B cell (primary cell): ENCODE data around the gene HSPA14. TPM values are rescaled to one million over a fixed set of nuclear protein-coding genes. Genes with fewer than 3 reads are reported as not detected.

Experiments
- polyA plus RNA-seq: library from polyadenylated mRNA; depleted of rRNA; stranded (reverse); fragments of >200 nt; gene quantifications from 2 replicates; pipeline ENCODE4 v1.2.3, GENCODE V29; 2012
- total RNA-seq, 2 donors: library from RNA; stranded (reverse); fragments of 120-200 nt in 1 of 2; gene quantifications; 1 replicate in 1 of 2; 2 replicates in 1 of 2; pipeline versions ENCODE4 v1.2.3 to v1.2.4, GENCODE V29; 2013 to 2022

Gene HSPA14
- total and polyA plus RNA-seq, 2 donors (not counting 1 experiment from before 2014, with no cell fraction given): 10.8 to 12.8 TPM

Other genes with a start within 250 kb of the HSPA14 start
- 318 and 347 TPM in 2 replicates for gene FAM107B, start 63.4 kb upstream of the HSPA14 start, total RNA-seq
- 31.9 and 60.6 TPM in 2 replicates for gene FAM107B, start 63.4 kb upstream of the HSPA14 start, polyA plus RNA-seq
- gene CDNF, start 269 bp upstream of the HSPA14 start, total RNA-seq: 1.4 and 1.6 TPM in 2 replicates
- gene CDNF, start 269 bp upstream of the HSPA14 start, polyA plus RNA-seq: 1.8 and 2.1 TPM in 2 replicates
- 12.9 and 15.2 TPM in 2 replicates for gene MSANTD7, start within 50 bp of the HSPA14 start, total RNA-seq
- gene MSANTD7, start within 50 bp of the HSPA14 start, polyA plus RNA-seq: 6.2 and 6.8 TPM in 2 replicates
- 3.2 and 3.5 TPM in 2 replicates for gene SUV39H2, start 40.6 kb downstream of the HSPA14 start, total RNA-seq
- 0.59 and 0.73 TPM in 2 replicates for gene SUV39H2, start 40.6 kb downstream of the HSPA14 start, polyA plus RNA-seq
- gene DCLRE1C, start 115.8 kb downstream of the HSPA14 start, total RNA-seq: 58.8 and 61.8 TPM in 2 replicates
- gene DCLRE1C, start 115.8 kb downstream of the HSPA14 start, polyA plus RNA-seq: 20.5 and 24.0 TPM in 2 replicates
- 0.69 TPM in 1 of 2 replicates, not detected in the other for gene MEIG1, start 121.1 kb downstream of the HSPA14 start, total RNA-seq
- not detected in 2 replicates for gene MEIG1, start 121.1 kb downstream of the HSPA14 start, polyA plus RNA-seq
- not detected in 2 replicates for gene OLAH, start 205.6 kb downstream of the HSPA14 start, total RNA-seq
- not detected in 2 replicates for gene OLAH, start 205.6 kb downstream of the HSPA14 start, polyA plus RNA-seq